ENCODE data around the gene ZNF366. TPM values are rescaled to one million over a fixed set of nuclear protein-coding genes. Genes with fewer than 3 reads are reported as not detected.

The ZNF366 gene
- total RNA-seq, 2 donors from 2014 or later, result 2.2 to 3.1 TPM

DNA sequence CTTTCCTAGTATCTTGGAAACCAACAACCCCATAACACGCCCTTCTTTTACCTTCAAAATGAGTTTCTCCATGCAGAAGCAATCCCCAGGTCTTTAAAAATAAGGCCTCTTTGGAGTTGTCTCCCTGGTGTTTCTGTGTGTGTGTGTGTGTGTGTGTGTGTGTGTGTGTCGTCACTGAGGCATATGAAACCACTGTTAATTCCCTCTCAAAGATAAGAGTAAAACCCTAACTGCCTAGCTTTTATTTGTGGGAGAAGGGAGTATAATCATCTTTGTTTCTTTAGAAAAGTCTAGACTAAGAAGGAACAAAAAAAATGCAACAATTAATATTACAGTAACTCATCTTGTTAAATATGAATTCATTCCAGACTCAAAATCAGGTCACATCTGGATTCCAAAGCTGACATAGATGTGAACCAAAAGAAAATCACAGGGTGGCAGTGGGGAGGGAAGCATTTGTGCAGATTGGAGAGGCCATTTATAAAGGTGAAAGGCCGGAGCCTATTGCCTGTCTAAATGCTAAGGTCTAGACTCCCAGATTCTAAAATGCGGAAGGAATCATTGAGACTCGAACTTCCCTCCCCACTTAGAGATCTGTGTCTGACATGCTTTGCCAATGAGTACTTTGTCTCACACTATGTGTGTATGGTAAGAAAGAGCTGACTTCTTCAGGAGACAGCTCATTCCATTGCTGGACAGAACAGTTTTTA is 91.4 kb downstream of the ZNF366 start:
- no peak overlapping the region for H3K27ac ChIP-seq
- no peaks in the 10 kb centered on the region for H3K27me3 ChIP-seq (replicated peaks; ENCODE audit: insufficient read depth)
- peaks cover 11 to 13% of the 10 kb centered on the region in 2 donors for H3K4me1 ChIP-seq (ENCODE audit: control insufficient read depth in 1 of 2, low read depth in 2 of 2)
- TF ChIP-seq, protein P1, sequence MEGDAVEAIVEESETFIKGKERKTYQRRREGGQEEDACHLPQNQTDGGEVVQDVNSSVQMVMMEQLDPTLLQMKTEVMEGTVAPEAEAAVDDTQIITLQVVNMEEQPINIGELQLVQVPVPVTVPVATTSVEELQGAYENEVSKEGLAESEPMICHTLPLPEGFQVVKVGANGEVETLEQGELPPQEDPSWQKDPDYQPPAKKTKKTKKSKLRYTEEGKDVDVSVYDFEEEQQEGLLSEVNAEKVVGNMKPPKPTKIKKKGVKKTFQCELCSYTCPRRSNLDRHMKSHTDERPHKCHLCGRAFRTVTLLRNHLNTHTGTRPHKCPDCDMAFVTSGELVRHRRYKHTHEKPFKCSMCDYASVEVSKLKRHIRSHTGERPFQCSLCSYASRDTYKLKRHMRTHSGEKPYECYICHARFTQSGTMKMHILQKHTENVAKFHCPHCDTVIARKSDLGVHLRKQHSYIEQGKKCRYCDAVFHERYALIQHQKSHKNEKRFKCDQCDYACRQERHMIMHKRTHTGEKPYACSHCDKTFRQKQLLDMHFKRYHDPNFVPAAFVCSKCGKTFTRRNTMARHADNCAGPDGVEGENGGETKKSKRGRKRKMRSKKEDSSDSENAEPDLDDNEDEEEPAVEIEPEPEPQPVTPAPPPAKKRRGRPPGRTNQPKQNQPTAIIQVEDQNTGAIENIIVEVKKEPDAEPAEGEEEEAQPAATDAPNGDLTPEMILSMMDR (IDR thresholded peaks at IDR 0.05), result no peak
- DNase-seq (ENCODE audit: low spot score), result no peak
- H3K36me3 ChIP-seq, result no peaks in the 10 kb centered on the region
- ATAC-seq (ENCODE audit: insufficient number of reproducible peaks, low FRiP score, low read depth), result no peak
- H3K4me3 ChIP-seq, result no peak overlapping the region
- H3K9me3 ChIP-seq, result no peaks in the 10 kb centered on the region

DNA sequence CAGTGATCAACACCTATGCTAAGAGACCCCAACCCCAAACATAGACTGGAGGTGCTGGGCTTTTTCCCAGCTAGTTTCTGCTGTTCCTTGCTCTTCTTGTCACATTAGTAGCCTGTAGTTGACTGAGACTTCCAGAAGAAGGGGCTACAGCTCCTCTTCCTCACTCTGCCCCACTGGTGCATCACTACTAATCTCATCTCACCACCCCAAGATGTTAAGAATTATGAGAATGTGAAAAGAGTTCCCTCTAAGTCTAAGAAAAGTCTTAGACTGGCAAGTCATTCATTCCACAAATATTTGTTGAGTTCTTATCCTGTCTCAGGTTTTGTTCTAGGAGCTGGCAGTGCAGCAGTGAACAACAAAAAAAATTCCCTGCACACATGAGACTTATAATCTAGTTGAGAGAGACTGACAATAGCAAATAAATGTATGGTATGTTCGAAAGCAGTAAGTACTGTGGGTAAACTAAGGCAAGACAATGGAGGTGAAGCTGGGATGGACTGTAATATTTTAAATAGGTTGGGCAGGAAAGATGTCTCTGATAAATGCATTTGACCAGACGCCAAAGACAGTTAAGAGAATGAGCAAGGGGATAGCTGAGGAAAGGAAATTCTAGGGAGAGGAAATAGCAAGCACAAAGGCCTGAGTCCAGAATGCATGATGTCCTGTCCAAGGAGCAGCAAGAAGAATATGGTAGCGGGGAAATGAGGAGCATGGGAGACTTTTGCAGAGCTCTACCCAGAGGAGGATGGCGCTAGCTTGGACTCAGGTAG is 94.7 kb downstream of the ZNF366 start:
- Histone ChIP-seq H3K4me1 (ENCODE audit: control insufficient read depth in 1 of 2, low read depth in 2 of 2) (peaks cover 11 to 17% of the 10 kb centered on the region in 2 donors), H3K36me3 (no peaks in the 10 kb centered on the region), H3K4me3 (no peak overlapping the region), H3K9me3 (no peaks in the 10 kb centered on the region), H3K27me3 (replicated peaks; ENCODE audit: insufficient read depth) (no peaks in the 10 kb centered on the region), H3K27ac (peak overlapping the region in 1 of 2 donors; percentile 9)
- no peak for DNase-seq (ENCODE audit: low spot score)
- ATAC-seq (ENCODE audit: insufficient number of reproducible peaks, low FRiP score, low read depth), result no peak
- TF ChIP-seq, protein P1 (IDR thresholded peaks at IDR 0.05), result no peak

DNA sequence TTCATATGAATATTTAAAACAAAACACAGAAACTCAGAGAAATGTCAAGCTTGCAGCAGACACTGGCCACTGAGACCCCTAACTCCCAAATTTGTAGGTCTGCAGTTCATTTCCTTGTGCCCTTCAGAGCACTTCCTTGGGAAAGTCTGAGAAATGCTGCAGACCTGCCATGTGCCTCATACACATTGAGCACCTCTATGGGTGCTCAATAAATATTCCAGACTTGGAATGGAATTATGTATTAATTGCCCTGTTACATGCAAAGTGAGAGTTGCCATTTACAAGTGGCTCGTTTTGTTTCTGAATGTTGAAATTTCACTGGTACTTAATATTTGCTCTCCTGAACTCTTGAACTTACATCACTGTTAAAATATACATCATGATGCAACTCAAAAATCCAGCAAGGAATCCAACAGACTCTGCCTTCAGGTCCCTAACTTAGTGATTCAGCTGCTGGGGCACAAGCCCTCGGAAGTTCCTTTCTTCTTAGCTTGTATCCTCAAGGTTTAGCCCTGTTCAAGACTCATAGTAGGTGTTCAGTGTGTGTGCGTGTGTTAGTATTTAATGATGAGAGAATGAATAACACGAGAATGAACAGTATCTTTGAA is 96.4 kb downstream of the ZNF366 start:
- H3K4me1 ChIP-seq (ENCODE audit: control insufficient read depth in 1 of 2, low read depth in 2 of 2), result peaks cover 11 to 17% of the 10 kb centered on the region in 2 donors
- TF ChIP-seq, protein P1 (IDR thresholded peaks at IDR 0.05), result no peak
- H3K27ac ChIP-seq, result no peak overlapping the region
- H3K36me3 ChIP-seq, result no peaks in the 10 kb centered on the region
- H3K9me3 ChIP-seq, result no peaks in the 10 kb centered on the region
- DNase-seq (ENCODE audit: low spot score) (no peak), ATAC-seq (ENCODE audit: insufficient number of reproducible peaks, low FRiP score, low read depth) (no peak)
- no peak overlapping the region for H3K4me3 ChIP-seq
- no peaks in the 10 kb centered on the region for H3K27me3 ChIP-seq (replicated peaks; ENCODE audit: insufficient read depth)

DNA sequence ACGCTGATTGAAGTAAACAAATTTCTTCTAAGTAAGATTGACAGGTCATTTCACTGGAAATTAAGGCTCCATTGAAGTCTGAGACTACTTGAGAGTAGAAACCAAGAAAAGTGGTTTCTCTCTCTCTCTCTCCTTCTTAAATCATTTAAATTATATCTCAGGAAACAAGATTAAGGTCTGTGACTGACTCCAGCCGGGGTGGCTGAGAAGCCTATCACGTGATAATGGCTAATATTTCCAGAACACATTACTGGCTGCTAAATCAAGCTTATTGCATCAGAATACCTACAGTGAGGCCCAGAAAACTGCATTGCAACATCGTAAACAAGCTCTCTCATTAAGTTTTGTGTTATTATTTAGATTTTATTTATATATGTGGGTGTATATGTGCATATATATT is 98.6 kb downstream of the ZNF366 start:
- ATAC-seq (ENCODE audit: insufficient number of reproducible peaks, low FRiP score, low read depth), result no peak
- Histone ChIP-seq H3K27me3 (replicated peaks; ENCODE audit: insufficient read depth) (no peaks in the 10 kb centered on the region), H3K4me3 (no peak overlapping the region), H3K9me3 (no peaks in the 10 kb centered on the region), H3K4me1 (ENCODE audit: control insufficient read depth in 1 of 2, low read depth in 2 of 2) (peaks cover 5 to 23% of the 10 kb centered on the region in 2 donors), H3K27ac (no peak overlapping the region), H3K36me3 (no peaks in the 10 kb centered on the region)
- TF ChIP-seq, protein P1 (IDR thresholded peaks at IDR 0.05), result no peak
- no peak for DNase-seq (ENCODE audit: low spot score)

DNA sequence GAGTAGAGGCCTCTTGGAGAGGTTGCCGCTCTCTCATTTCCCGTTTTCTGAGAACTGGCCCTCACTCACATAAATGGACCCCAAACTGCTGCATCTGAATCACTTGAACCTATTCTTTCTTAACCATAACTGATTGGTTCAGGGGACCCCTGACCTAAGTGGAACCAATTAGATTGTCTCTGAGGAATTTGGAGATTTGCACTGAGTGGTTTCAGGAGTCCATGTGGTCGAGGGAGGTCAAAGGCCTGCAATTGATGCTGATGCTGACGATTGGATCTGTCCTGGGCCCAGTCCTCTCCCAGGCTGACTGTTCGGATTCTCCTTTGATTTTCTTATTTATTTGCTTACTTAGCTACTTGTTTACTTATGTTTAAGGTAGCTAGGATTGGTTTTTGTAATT is 99.1 kb downstream of the ZNF366 start:
- ATAC-seq (ENCODE audit: insufficient number of reproducible peaks, low FRiP score, low read depth) (no peak), DNase-seq (ENCODE audit: low spot score) (no peak)
- Histone ChIP-seq H3K9me3 (no peaks in the 10 kb centered on the region), H3K27ac (no peak overlapping the region), H3K4me1 (ENCODE audit: control insufficient read depth in 1 of 2, low read depth in 2 of 2) (peaks cover 8 to 28% of the 10 kb centered on the region in 2 donors), H3K36me3 (no peaks in the 10 kb centered on the region), H3K27me3 (replicated peaks; ENCODE audit: insufficient read depth) (no peaks in the 10 kb centered on the region), H3K4me3 (no peak overlapping the region)
- TF ChIP-seq, protein P1 (IDR thresholded peaks at IDR 0.05), result no peak

Data from thoracic aorta (tissue), 2 donors.